Measurements from ENCODE around the gene TRIM54. TPM values are rescaled to one million over a fixed set of nuclear protein-coding genes. Genes with fewer than 3 reads are reported as not detected.
A peak's percentile ranks its signal among the peaks of the same experiment; 100 is the strongest.

TRIM54 gene
- polyA plus RNA-seq, 1 donor: 0.60 TPM

DNA sequence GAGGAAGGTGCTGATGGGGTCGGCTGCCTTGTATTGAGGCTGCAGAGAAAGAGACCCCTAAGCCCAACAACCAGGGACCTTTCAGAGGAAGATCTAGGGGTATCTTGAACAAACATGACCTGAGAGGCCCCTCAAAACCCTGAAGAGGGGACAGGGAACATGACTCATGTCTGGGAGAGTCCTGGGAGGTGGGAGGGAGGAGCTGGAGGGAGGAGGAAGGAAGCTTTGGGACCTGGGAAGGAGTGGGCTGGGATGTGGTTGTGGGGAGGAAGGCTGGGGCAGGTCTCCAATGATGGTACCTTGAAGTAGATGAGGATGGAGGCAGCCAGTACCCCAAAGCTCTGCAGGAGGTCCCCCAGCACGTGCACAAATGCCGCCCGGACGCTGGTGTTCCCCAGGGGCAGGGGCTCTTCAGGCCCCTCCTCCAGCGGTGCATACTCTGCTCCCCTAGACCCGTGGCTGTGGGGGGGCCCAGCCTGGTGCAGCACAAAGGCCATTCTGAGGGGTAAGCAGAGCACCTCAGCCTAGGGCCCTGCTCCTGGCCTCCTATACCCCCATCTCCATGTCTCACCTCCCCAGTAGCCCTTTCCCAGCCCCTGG is 25.3 kb upstream of the TRIM54 start:
- Histone ChIP-seq H3K4me3 (ENCODE audit: low read length) (no peak overlapping the region), H3K9me3 (ENCODE audit: control insufficient read depth, low read depth, low read length) (no peaks in the 10 kb centered on the region), H3K4me1 (ENCODE audit: control insufficient read depth, insufficient read depth, low read length) (no peaks in the 10 kb centered on the region), H3K27me3 (ENCODE audit: control insufficient read depth, insufficient read depth, low read length) (peaks cover 71% of the 10 kb centered on the region), H3K27ac (ENCODE audit: low read length) (no peak overlapping the region), H3K36me3 (ENCODE audit: control insufficient read depth, insufficient read depth, low read length) (no peaks in the 10 kb centered on the region)
- DNase-seq: no peak
- WGBS (ENCODE audit: insufficient coverage, low lambda C conversion rate): no CpG with 5 or more reads among the region's 7 CpGs

- Histone ChIP-seq H3K4me3 (ENCODE audit: low read length) (no peak overlapping the region), H3K27ac (ENCODE audit: low read length) (no peak overlapping the region), H3K27me3 (ENCODE audit: control insufficient read depth, insufficient read depth, low read length) (peaks cover 80% of the 10 kb centered on the region), H3K9me3 (ENCODE audit: control insufficient read depth, low read depth, low read length) (no peaks in the 10 kb centered on the region), H3K36me3 (ENCODE audit: control insufficient read depth, insufficient read depth, low read length) (no peaks in the 10 kb centered on the region), H3K4me1 (ENCODE audit: control insufficient read depth, insufficient read depth, low read length) (peaks cover under 1% of the 10 kb centered on the region)
- WGBS (ENCODE audit: insufficient coverage, low lambda C conversion rate): no CpG with 5 or more reads among the region's 8 CpGs
- no peak for DNase-seq
Observed at GRCh38 chr2:27258051-27258450, 24.2 kb upstream of the TRIM54 start.

- Histone ChIP-seq H3K9me3 (ENCODE audit: control insufficient read depth, low read depth, low read length) (peaks cover 4% of the 10 kb centered on the region), H3K36me3 (ENCODE audit: control insufficient read depth, insufficient read depth, low read length) (no peaks in the 10 kb centered on the region), H3K4me1 (ENCODE audit: control insufficient read depth, insufficient read depth, low read length) (peaks cover 14% of the 10 kb centered on the region), H3K4me3 (ENCODE audit: low read length) (no peak overlapping the region), H3K27me3 (ENCODE audit: control insufficient read depth, insufficient read depth, low read length) (peaks cover 91% of the 10 kb centered on the region), H3K27ac (ENCODE audit: low read length) (no peak overlapping the region)
- DNase-seq: no peak
- WGBS (ENCODE audit: insufficient coverage, low lambda C conversion rate): no CpG with 5 or more reads among the region's 11 CpGs
Observed at GRCh38 chr2:27261241-27261925, 20.8 kb upstream of the TRIM54 start.

DNA sequence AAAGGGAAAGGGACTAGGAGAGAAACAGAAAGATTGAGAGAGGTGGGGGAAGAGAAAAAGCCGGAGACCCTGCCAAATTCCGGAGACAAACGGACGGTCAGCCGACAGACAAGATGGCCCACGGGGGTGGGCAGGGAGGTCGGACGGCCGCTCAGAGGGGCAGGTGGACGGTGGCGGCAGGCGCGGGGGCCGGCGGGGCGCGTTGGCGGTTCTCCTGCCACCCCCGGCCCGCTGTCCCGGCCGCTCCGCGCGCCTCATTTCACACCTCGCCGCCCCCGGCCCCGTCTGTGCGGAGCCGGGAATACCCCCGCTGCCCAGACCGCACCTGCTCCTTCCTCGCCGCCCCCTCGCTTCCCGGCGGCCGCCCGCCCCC is 20.3 kb upstream of the TRIM54 start:
- no peaks in the 10 kb centered on the region for H3K36me3 ChIP-seq (ENCODE audit: control insufficient read depth, insufficient read depth, low read length)
- WGBS (ENCODE audit: insufficient coverage, low lambda C conversion rate): no CpG with 5 or more reads among the region's 40 CpGs
- peaks cover 88% of the 10 kb centered on the region for H3K27me3 ChIP-seq (ENCODE audit: control insufficient read depth, insufficient read depth, low read length)
- H3K27ac ChIP-seq (ENCODE audit: low read length): no peak overlapping the region
- H3K9me3 ChIP-seq (ENCODE audit: control insufficient read depth, low read depth, low read length): peaks cover 4% of the 10 kb centered on the region
- H3K4me3 ChIP-seq (ENCODE audit: low read length): no peak overlapping the region
- DNase-seq: no peak
- H3K4me1 ChIP-seq (ENCODE audit: control insufficient read depth, insufficient read depth, low read length): peaks cover 14% of the 10 kb centered on the region

- WGBS (ENCODE audit: insufficient coverage, low lambda C conversion rate): no CpG with 5 or more reads among the region's 96 CpGs
- Histone ChIP-seq H3K27me3 (ENCODE audit: control insufficient read depth, insufficient read depth, low read length) (peaks cover 87% of the 10 kb centered on the region), H3K4me3 (ENCODE audit: low read length) (no peak within 1 kb of the TSS)
Observed at GRCh38 chr2:27262379-27263286, 19.6 kb upstream of the TRIM54 start, which contains the start of gene SLC30A3. Gene SLC30A3 (minus strand): TSS chr2:27263047. CDS start chr2:27262906, 141 bp downstream.

DNA sequence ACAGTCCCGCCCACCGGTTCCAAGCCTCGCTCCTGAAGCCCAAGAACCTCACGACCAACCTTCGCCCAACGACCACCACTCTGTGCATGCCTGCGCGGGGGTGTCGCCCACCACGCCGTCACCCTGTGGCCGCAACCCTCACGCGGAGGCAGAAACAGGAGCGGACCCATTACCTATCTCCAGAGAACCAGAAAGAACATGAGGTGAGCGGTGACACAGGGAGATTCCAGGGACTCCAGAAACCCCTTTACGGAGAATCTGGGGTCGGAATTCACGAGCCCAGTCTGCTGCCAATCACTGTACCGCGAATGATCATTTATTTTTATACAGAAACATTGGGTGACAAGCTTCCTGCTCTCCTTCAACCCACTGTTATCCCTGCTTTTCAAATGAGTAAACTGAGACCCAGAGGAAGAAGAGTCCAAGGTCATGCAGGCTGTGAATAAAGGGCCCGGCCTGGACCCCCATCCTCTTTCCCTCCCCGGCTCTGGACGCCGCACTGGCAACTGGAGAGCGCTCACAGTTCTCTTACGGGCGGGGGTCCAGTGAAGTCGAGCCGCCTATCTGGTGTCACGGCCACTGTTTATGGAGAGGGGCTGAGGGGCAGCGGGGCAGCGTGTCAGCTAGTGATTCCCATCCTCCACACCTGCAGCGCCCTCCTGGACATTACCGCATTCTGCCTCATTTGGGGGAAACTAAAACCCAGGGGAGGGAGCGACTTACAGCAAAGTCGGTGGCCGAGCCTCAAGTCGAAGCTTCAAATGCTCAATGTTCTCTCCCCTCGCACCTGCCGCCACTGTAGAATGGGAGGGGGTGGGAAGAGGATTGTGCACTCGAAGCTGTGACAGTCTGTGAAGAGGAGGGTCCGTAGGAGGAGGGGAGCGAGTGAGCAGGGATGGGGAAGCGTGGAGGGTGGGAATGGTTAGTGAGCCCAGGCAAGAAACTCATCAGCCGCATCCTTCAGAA is 18.7 kb upstream of the TRIM54 start:
- peak in 1 of 2 donors; percentile 15 for DNase-seq
- Histone ChIP-seq H3K27ac (ENCODE audit: low read length) (no peak overlapping the region), H3K9me3 (ENCODE audit: control insufficient read depth, low read depth, low read length) (peaks cover 4% of the 10 kb centered on the region), H3K36me3 (ENCODE audit: control insufficient read depth, insufficient read depth, low read length) (no peaks in the 10 kb centered on the region), H3K4me1 (ENCODE audit: control insufficient read depth, insufficient read depth, low read length) (peaks cover 14% of the 10 kb centered on the region), H3K4me3 (ENCODE audit: low read length) (no peak overlapping the region), H3K27me3 (ENCODE audit: control insufficient read depth, insufficient read depth, low read length) (peaks cover 82% of the 10 kb centered on the region)
- 0% methylated on average over 3 of the region's 46 CpGs for WGBS (ENCODE audit: insufficient coverage, low lambda C conversion rate)

More at GRCh38 chr2:27262379-27263286, 19.6 kb upstream of the TRIM54 start, which contains the start of gene SLC30A3:
- DNase-seq: peak; percentile 31 to 50
- peaks cover 4% of the 10 kb centered on the region for H3K9me3 ChIP-seq (ENCODE audit: control insufficient read depth, low read depth, low read length)
- H3K4me1 ChIP-seq (ENCODE audit: control insufficient read depth, insufficient read depth, low read length): peaks cover 14% of the 10 kb centered on the region
- H3K27ac ChIP-seq (ENCODE audit: low read length): no peak within 1 kb of the TSS
- H3K36me3 ChIP-seq (ENCODE audit: control insufficient read depth, insufficient read depth, low read length): no peaks in the 10 kb centered on the region

DNA sequence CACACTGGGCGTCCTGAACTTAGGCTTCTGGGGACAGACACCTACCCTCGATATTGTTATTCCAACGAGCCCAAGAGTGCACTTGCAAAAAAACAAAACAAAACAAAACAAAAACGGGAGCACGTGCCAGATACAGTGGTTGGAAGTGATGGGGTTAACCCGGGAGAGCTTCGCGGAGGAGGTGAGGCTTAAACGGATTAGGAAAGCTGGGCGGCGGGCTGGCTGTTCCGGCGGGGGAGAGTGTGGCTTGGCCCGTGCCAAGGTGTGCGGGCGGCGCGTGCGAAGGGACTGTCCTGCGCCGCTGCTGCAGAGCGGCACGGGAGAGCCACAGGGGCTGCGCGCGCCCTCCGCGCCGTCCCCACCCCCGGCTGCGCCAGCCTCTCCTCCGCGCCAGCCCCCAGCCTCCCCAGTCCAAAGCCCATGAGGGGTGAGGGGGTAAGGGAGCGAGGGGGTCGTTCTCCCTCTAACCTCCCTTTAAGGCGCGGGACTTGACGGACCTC is 17.9 kb upstream of the TRIM54 start:
- Histone ChIP-seq H3K9me3 (ENCODE audit: control insufficient read depth, low read depth, low read length) (peaks cover 4% of the 10 kb centered on the region), H3K4me1 (ENCODE audit: control insufficient read depth, insufficient read depth, low read length) (peaks cover 14% of the 10 kb centered on the region), H3K27ac (ENCODE audit: low read length) (no peak overlapping the region), H3K27me3 (ENCODE audit: control insufficient read depth, insufficient read depth, low read length) (peaks cover 80% of the 10 kb centered on the region), H3K4me3 (ENCODE audit: low read length) (peak overlapping the region; percentile 30), H3K36me3 (ENCODE audit: control insufficient read depth, insufficient read depth, low read length) (no peaks in the 10 kb centered on the region)
- no CpG with 5 or more reads among the region's 38 CpGs for WGBS (ENCODE audit: insufficient coverage, low lambda C conversion rate)
- peak in 1 of 2 donors; percentile 6 for DNase-seq

GRCh38 chr2:27264753-27265535 is 17.3 kb upstream of the TRIM54 start:
- peak; percentile 50 to 66 for DNase-seq
- Histone ChIP-seq H3K4me1 (ENCODE audit: control insufficient read depth, insufficient read depth, low read length) (peaks cover 14% of the 10 kb centered on the region), H3K4me3 (ENCODE audit: low read length) (peak overlapping the region; percentile 30), H3K36me3 (ENCODE audit: control insufficient read depth, insufficient read depth, low read length) (no peaks in the 10 kb centered on the region), H3K27me3 (ENCODE audit: control insufficient read depth, insufficient read depth, low read length) (peaks cover 77% of the 10 kb centered on the region), H3K27ac (ENCODE audit: low read length) (no peak overlapping the region), H3K9me3 (ENCODE audit: control insufficient read depth, low read depth, low read length) (peaks cover 4% of the 10 kb centered on the region)
- WGBS (ENCODE audit: insufficient coverage, low lambda C conversion rate): no CpG with 5 or more reads among the region's 56 CpGs

- Histone ChIP-seq H3K36me3 (ENCODE audit: control insufficient read depth, insufficient read depth, low read length) (no peaks in the 10 kb centered on the region), H3K4me1 (ENCODE audit: control insufficient read depth, insufficient read depth, low read length) (peaks cover 14% of the 10 kb centered on the region), H3K9me3 (ENCODE audit: control insufficient read depth, low read depth, low read length) (peaks cover 4% of the 10 kb centered on the region), H3K4me3 (ENCODE audit: low read length) (no peak overlapping the region), H3K27me3 (ENCODE audit: control insufficient read depth, insufficient read depth, low read length) (peaks cover 75% of the 10 kb centered on the region), H3K27ac (ENCODE audit: low read length) (no peak overlapping the region)
- DNase-seq: no peak
Observed at GRCh38 chr2:27265536-27265870, 16.7 kb upstream of the TRIM54 start.
